Measurements from ENCODE around the gene LRRC74B.

DNA sequence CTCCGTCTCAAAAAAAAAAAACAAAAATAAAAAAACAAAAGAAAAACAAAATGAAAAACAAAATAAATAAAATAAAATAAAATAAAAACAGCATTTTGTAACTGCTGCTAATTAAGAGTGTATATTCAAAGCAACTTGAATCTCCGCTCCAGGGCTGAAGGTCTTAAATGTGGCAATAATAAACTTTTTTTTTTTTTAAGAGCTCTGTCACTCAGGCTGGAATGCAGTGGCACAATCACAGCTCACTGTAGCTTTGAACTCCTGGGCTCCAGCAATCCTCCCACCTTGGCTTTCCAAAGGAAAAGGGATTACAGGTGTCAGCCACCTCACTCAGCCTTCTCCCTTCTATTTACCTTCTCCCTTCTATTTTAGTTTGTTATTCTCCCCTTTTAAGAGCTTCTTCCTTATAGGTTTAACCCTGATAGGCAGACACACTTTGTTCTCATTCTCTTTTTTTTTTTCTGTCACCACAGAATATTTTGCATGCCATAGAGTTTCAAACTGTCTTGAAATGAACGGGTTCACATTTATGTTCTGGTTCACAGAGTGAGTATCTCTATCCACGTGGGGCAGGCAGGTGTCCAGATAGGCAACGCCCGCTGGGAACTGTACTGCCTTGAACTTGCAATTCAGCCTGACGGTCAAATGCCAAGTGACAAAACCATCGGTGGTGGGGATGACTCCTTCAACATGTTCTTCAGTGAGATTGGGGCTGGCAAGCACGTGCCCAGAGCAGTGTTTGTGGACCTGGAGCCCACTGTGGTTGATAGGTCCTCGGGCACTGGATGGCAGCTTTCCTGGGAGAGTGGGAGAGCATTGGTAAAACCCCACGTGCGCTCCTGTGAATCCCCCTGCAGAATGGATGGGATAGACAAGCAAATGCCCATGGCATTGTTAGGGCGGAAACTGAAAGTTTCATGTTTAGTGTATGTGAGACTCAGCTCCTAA, 19.4 kb downstream of the LRRC74B start:
- TF ChIP-seq, protein P1, sequence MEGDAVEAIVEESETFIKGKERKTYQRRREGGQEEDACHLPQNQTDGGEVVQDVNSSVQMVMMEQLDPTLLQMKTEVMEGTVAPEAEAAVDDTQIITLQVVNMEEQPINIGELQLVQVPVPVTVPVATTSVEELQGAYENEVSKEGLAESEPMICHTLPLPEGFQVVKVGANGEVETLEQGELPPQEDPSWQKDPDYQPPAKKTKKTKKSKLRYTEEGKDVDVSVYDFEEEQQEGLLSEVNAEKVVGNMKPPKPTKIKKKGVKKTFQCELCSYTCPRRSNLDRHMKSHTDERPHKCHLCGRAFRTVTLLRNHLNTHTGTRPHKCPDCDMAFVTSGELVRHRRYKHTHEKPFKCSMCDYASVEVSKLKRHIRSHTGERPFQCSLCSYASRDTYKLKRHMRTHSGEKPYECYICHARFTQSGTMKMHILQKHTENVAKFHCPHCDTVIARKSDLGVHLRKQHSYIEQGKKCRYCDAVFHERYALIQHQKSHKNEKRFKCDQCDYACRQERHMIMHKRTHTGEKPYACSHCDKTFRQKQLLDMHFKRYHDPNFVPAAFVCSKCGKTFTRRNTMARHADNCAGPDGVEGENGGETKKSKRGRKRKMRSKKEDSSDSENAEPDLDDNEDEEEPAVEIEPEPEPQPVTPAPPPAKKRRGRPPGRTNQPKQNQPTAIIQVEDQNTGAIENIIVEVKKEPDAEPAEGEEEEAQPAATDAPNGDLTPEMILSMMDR (IDR thresholded peaks at IDR 0.05; ENCODE audit: low read depth, low read length), result no peak
- TF ChIP-seq POLR2A (IDR thresholded peaks at IDR 0.05; ENCODE audit: extremely low read depth, insufficient read length) (no peak), MYC (IDR thresholded peaks at IDR 0.05; ENCODE audit: low read depth, low read length) (no peak)
